CD4-positive, alpha-beta T cell treated with Interleukin-10 for 1 hour (primary cell): ENCODE results near the gene SUN3.

Experiments
- DNase-seq: peaks from one replicate; pipeline ENCODE4 v3.0.0-alpha.2; 2020

The SUN3 gene

GRCh38 chr7:47973739-47974138 is 55.2 kb downstream of the SUN3 start:
- DNase-seq = no peak

- DNase-seq = no peak
Observed at GRCh38 chr7:47970761-47971160, 58.1 kb downstream of the SUN3 start.

GRCh38 chr7:47968847-47969774 is 59.8 kb downstream of the SUN3 start:
- DNase-seq = peak; percentile 57

- DNase-seq = no peak
Observed at GRCh38 chr7:47967708-47968107, 61.2 kb downstream of the SUN3 start.

- DNase-seq = no peak
Observed at GRCh38 chr7:47967123-47967522, 61.8 kb downstream of the SUN3 start.

- DNase-seq = no peak
Observed at GRCh38 chr7:47965456-47965855, 63.5 kb downstream of the SUN3 start.

GRCh38 chr7:47962262-47962661 is 66.6 kb downstream of the SUN3 start:
- DNase-seq = no peak

GRCh38 chr7:47957156-47957555 is 71.8 kb downstream of the SUN3 start:
- no peak for DNase-seq

GRCh38 chr7:47956220-47956619 is 72.7 kb downstream of the SUN3 start:
- no peak for DNase-seq

GRCh38 chr7:47954231-47954911 is 74.5 kb downstream of the SUN3 start:
- DNase-seq = no peak

GRCh38 chr7:47953822-47954221 is 75.1 kb downstream of the SUN3 start:
- no peak for DNase-seq

GRCh38 chr7:47952224-47952623 is 76.7 kb downstream of the SUN3 start:
- no peak for DNase-seq

GRCh38 chr7:47951374-47951773 is 77.5 kb downstream of the SUN3 start:
- DNase-seq = no peak

- DNase-seq = no peak
Observed at GRCh38 chr7:47950714-47951113, 78.2 kb downstream of the SUN3 start.

- no peak for DNase-seq
Observed at GRCh38 chr7:47949703-47950102, 79.2 kb downstream of the SUN3 start.

- DNase-seq = no peak
Observed at GRCh38 chr7:47948141-47948790, 80.6 kb downstream of the SUN3 start, which contains the start of gene PKD1L1. PKD1L1 (minus strand) TSS chr7:47948466; CDS start chr7:47948440, 26 bp downstream.

GRCh38 chr7:47947355-47947749 is 81.6 kb downstream of the SUN3 start:
- no peak for DNase-seq

GRCh38 chr7:47946581-47947354 is 82.1 kb downstream of the SUN3 start:
- DNase-seq = no peak

GRCh38 chr7:47945261-47946015 is 83.5 kb downstream of the SUN3 start:
- DNase-seq = peak; percentile 70

- DNase-seq = no peak
Observed at GRCh38 chr7:47944536-47945260, 84.2 kb downstream of the SUN3 start.
